ENCODE measurements around the gene HDHD3.
A peak's percentile ranks its signal among the peaks of the same experiment; 100 is the strongest.

The HDHD3 gene

GRCh38 chr9:113361304-113362018, 15.3 kb downstream of the HDHD3 start:
- no peak for DNase-seq

DNA sequence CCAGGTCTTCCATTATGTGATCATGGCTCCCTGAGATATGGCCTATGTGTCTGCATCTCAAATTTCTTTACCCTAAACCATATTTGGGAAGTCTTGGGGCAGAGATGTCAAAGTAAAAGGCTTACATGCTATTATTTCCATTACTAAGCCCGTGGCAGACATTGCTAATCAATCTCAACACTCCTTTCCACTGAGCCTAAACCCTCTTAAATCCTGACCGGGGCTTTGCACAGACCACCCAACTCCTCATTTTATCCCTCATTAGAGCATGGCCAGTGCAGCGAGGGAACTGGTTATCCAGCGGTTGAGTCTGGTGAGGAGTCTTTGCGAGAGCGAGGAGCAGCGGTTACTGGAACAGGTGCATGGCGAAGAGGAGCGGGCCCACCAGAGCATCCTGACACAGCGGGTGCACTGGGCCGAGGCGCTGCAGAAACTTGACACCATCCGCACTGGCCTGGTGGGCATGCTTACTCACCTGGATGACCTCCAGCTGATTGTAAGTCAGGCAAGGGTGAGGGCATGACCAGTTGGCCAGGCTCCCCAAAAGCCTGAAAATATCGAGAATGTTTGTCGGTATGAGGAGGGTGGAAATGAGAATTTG, 16.4 kb downstream of the HDHD3 start:
- no peak for DNase-seq

GRCh38 chr9:113359385-113359784, 17.4 kb downstream of the HDHD3 start:
- DNase-seq, result no peak

DNA sequence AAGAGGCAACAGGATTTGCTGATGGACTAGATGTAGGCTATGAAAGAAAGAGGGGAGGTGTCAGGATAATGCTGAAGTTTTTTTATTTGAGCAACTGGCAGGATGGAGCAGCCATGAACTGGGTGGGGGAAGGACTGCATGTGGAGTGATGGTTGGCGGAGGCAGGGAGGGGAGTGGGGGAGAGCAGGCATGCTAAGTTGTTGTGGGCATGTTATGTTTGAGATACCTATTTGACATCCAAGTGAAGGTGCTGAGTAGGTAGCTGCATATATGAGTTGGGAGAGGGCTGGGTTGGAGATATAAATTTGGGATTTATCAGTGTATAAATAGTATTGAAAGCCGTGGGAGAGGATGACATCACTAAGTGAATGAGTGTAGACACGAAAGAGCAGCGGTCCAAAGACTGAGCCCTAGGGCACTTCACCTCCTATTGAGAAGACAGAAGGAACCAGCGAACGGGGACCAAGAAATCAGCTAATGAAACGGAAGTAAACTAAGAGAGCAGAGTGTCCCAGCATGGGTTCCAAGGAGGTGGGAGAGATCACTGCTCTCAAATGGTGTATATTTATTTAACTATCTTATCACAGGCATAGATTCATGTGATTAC, 20.0 kb downstream of the HDHD3 start:
- no peak for DNase-seq

DNA sequence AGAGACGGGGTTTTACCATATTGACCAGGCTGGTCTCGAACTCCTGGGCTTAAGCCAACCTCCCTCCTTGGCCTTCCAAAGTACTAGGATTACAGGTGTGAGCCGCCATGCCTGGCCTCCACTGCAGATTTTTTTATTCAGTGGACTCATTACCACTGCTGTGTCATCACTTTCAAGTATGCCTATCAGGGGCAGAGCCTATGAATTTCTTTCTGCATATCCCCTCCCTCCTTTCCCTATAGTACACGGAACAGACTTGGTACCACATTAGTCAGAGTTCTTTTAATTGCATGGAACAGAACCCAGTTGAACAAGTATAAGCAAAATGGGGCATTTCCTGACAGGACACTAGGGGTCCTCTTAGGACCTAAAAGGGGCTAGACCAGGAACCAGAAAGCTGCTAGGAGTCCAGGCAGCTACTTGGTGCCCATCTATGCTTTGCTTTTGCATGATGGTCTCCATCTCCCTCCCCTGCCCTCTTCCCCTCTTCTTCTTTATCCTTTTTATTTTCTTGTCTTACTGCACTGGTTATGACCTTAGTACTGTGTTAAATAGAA, 21.7 kb downstream of the HDHD3 start:
- no peak for DNase-seq

DNA sequence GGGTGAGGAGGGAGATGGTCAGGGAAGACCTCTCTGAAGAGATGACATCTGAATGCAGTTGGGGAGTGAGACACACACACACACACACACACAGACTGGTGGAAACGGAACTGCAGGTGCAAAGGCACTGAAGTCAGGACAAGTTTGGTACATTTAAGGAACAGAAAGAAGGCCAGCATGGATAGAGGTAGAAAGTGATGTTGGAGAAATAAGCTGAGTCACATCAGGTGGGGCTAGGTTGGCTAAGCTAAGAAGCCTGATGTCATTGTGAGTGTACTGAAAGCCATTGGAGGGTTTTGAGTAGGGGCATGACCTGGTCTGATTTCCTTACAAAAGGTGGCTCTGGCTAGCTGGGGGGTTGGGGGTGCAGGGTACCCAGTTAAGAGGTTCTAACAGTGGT, 24.4 kb downstream of the HDHD3 start:
- no peak for DNase-seq

DNA sequence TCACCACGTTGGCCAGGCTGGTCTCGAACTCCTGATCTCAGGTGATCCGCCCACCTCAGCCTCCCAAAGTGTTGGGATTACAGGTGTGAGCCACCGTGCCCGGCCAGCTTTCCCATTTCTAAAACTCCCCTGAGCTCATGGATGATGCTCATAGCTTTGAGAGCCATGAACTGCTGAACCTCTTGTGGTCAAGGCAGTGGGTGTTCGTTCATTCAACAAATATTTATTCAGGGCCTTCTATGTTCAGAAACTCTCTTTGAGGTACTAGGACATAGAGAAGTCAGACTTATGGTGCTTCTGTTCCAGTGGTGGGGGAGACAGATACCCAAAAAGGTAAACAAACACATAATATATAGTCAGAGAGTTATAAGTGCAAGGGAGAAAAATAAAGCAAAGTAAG, 24.8 kb downstream of the HDHD3 start:
- DNase-seq, result no peak

DNA sequence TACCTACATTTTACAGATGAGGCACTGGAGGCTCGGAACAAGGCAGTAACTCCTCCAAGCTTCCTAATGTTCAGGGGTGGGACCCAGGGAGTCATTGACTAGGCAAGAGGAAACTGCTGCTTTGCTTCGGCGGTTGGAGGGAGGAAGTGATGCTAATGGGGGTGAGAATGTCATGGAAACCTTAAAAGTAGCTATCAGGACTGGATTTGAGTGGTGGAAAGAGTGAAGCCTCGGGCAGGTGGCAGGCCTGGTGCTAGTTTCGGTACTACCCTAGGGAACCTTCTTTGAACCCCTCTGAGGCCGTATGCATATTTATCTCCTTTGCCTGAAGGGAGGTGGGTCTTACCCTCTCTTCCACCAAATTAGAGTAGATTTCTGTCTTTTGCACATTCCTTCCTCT, 25.8 kb downstream of the HDHD3 start:
- peak; percentile 25 to 39 for DNase-seq

GRCh38 chr9:113350107-113350661, 26.6 kb downstream of the HDHD3 start:
- no peak for DNase-seq

GRCh38 chr9:113349445-113350094, 27.2 kb downstream of the HDHD3 start, which contains the start of gene BSPRY:
Gene BSPRY, plus strand, starts transcription at chr9:113349541. Its CDS starts 39 bp downstream, at chr9:113349580.
- peak; percentile 28 to 30 for DNase-seq

DNA sequence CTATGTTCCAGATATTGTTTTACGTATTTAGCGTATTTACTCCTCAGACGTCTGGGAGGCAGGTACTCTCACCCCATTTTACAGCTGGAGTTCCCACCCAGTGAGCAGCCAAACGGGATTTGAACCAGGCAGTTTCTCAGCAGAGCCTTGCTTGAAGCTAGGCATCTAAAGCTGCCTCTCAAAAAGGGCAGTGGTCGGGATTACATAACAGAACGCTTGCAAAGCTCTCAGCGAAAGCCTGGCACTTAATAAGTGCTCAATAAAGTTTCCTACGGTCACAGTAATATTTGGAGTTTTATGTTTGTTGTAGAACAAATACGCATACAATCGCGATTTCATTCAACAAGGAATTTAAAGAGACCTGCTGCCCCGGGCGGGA, 27.7 kb downstream of the HDHD3 start:
- no peak for DNase-seq

DNA sequence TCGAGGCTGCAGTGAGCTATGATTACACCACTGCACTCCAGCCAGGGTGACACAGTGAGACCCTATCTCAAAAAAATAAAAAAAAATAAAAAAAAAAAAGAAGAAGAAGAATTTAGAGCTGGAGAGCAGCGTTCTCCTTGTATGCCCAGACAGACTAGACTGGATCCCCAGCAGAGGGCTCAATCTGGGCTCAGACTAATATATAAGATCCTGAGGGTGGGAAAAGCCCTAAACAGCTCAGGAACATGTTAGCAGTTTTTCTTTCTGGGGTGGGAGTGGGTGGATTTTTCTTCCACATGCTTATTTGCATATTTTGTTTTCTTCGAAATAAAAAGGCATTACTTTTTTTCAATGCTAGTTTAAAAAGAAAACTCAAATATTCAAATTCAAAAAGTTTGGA, 28.3 kb downstream of the HDHD3 start:
- DNase-seq, result no peak

DNA sequence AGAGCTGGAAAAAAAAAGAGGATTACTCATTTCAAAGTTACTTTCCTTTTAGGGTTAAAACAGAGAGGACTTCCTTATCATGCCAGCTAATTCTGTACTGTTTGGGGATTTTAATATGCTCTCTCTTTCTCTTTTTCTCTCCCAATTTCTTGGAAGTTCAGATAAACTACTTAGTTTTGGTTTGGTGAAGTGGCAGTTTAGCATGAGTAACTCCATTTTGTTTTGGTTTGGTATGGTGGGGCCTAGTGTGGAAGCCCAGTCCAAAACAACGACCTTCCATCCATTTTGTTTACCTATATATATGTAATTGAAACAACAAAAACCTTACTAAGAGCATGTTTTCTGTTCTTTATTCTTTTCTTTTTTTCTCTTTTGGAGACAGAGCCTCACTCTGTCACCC, 31.1 kb downstream of the HDHD3 start:
- DNase-seq, result no peak

DNA sequence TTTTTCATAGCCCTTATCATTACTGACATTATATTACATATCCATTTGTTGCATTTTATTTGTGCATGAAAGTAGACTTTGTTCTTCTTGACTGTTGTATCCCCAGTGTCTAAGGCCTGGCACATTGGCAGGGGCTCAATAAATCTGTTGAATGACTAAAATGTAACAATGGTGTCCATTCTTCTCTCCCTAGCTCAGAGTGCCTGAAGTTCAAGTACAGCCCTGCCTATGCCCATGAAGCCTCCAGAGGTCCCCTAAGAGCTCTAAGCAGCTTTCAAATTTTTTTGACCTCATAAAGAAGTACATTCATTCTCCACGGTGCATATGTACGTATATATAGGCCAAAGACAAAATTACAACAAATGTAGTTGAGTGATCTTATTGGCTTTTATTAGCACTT, 31.6 kb downstream of the HDHD3 start:
- no peak for DNase-seq

DNA sequence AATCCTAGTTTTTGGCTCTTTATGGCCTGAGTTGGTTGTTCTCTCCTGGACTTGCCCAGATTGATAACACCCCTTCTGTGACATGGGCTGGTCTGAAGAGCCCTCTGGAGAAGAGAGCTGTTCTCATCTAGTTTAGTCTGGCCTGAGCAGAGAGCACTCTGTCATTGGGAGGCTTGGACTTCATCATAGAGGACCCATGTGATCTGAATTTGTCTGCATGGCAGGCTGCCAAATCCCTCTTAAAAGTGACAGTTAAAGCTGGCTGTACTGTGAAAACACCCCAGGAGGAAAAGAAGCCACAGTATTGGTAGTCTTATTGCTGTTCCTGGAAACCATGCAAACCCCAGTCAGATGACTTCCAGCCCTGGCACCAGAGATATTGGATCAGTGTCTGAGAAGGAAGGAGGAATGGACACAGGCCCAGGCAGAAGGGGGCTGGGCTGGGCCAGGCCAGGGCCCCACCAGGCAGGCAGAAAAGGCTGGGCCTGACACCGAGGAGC, 33.0 kb downstream of the HDHD3 start:
- DNase-seq, result no peak

DNA sequence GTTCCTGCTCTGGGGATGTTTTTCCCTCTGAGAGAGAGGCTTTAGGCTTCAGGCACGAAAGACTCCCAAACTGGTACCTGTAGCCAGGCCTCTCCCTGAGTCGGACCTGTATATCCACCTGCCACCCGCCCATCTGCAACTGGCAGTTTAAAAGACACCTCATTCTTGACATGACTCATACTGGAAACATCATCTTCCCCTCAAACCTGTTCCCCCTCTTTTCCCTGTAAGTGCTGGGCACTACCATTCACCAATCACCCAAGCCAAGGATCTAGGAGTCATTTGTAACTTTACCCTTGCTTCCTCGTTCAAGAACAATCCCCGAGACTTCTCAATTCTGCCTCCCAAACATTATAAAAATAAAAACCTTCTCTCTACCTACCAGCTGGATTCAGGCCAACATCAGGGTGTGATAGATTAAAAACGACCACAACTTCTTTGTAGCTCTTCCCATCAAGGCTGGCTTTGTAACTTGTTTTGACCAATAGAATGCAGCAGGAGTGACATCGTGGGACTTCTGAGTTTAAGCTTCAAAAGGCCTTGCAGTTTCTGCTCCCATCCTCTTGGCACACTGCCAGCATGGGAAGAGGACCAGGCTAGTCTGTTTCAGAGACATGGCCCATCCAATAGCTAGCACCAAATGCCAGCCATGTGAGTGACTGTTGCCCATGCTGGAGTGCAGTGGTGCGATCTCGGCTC, 34.9 kb downstream of the HDHD3 start:
- no peak for DNase-seq

DNA sequence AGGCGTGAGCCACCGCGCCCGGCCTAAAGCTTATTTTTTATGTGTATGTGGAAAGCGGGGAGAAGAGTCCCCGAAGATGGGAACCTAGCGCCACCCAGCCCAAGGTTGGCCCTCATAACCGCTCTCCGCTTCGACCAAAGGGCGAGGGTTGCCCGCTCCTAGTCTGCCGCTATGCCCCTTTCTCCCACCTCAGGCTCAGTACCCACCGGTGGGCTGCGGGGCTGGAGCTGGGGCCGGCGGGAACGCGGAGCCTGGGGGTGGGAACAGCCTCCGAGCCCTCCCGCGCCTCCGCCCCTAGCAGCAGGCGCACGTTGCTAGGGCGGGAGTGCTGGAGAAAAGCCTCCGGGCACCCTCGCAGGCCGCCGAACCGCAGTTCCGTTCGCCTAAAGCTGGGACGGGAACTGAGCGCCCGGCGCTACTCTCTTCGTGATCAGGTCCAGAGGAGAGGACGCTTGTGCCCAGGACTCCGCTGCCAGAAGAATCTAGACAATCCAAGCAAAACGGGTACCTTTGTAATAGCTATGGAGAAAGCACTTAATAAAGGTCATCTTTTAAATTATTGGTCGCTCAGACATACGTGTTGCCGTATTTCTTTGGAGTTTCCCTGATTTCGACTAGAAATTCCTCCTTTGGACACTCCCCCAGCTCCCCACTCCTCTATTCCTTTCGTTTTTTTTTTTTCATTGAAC, 36.6 kb downstream of the HDHD3 start, which contains the start of gene WDR31:
TSS of gene WDR31 (minus strand) at position 265 of the 689 bp plus-strand sequence. CDS start 8,253 bp downstream, outside the sequence.
- peak; percentile 78 to 79 for DNase-seq

DNA sequence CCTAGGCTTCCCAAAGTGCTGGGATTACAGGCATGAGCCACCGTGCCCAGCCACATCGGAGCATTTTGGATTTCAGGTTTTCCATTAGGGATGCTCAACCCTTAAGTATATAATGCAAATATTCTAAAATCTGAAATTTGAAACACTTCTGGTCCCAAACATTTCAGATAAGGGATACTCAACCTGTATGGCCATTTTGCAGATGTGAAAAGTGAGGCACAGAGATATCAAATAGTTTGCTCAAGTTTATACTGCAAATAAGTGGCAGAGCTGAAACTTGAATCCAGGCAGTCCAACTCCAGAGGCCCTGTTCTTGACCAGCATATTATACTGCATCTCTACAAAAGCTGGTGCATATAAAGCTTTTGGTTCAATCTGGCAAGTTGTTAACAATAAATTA, 39.1 kb downstream of the HDHD3 start:
- DNase-seq, result no peak

GRCh38 chr9:113331780-113332179, 45.0 kb downstream of the HDHD3 start:
- no peak for DNase-seq

DNA sequence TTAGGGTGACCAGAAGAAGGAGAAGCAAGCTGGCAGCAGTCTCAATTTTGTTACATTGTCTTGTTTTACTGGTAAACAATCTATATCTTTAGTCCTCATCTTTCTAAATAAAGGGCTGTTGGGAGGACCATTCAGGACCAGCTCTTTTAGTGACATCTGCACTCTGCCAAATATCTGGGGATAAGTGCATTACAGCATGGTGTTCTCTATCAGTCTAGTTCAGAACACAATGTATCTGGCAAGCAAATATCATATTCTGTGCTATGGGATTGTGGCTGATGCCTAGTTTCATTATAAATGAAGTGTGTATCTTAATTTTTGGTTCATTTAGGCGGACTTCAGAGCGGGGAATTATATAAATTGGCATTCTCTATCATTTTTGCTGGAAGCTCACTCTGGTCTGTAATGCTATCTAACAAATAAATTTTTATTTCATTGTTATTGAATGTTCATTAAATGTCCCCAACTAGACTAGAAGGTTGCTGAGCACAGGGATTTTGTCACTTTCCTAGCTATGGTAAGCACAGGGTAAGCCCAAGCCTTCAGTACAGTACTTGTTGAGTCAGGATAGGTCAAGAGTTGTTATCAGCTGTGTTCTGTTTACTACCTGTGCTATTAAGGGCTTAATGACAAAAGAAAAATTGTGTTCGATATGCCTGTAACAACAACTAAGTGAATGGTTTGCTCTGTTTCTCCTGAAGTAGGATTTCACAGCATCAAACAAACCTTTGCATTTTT, 48.6 kb downstream of the HDHD3 start:
- DNase-seq, result no peak

DNA sequence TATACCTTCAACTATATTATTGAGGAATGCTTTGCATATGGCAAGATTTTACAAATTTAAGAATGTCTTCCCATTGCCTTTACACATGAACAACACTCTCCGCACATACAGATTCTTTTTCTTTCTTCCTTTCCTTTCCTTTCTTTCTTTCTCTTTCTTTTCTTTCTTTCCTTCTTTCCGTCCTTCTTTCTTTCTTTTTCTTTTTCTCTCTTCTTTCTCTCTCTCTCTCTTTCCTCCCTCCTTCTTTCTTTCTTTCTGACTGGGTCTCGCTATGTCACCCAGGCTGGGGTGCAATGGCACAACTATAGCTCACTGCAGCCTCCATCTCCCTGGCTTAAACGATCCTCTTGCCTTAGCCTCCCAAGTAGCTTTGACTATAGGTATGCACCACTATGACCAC, 50.6 kb downstream of the HDHD3 start:
- DNase-seq, result no peak

Data from CD4-positive, alpha-beta T cell treated with Interleukin-1 beta for 1 hour (primary cell).